HG03460 (cell line): ENCODE results near the gene RIPK4.

Experiments used
- ATAC-seq: cut with Tn5 transposase; IDR thresholded peaks from one replicate; pipeline ENCODE4 v1.9.1; 2021; ENCODE audit not compliant: unreplicated experiment

RIPK4 gene

DNA sequence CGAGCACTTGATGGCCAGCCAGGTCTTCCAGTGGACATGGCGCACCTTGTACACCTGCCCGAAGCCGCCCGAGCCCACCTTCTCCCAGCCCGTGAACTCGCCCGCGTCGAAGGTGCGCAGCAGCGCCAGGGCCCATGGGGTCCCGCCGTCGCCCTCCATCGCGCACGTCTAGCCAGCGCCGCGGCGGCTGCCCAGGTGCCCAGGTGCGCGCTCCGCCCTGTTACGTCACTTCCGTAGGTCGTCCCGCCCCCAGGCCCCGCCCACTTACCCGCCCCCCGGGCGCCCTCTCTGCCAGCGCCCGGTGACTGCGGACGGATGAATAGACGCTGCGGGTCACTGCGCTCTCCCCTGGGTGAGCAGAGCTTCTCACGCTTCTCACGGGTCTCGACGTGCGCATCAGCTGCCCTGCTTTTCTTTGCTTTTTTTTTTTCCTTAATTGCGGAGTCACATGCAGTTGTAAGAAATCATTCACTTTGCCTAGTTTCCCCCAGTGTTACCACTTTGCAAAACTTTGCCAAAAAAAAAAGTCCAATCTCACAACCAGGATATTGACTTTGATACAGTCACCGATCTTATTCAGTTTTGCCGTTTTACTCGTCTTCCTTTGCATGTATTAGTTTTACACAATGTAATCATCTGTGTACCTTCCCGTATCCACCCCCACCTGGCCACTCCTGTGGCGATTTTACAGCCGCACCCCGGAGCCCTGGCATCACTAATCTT is at the start of gene RIPK4:
Gene RIPK4, minus strand, starts transcription at position 170 of the 723 bp plus-strand sequence. Its CDS starts 11 bp downstream, at position 159.
- no peak for ATAC-seq

DNA sequence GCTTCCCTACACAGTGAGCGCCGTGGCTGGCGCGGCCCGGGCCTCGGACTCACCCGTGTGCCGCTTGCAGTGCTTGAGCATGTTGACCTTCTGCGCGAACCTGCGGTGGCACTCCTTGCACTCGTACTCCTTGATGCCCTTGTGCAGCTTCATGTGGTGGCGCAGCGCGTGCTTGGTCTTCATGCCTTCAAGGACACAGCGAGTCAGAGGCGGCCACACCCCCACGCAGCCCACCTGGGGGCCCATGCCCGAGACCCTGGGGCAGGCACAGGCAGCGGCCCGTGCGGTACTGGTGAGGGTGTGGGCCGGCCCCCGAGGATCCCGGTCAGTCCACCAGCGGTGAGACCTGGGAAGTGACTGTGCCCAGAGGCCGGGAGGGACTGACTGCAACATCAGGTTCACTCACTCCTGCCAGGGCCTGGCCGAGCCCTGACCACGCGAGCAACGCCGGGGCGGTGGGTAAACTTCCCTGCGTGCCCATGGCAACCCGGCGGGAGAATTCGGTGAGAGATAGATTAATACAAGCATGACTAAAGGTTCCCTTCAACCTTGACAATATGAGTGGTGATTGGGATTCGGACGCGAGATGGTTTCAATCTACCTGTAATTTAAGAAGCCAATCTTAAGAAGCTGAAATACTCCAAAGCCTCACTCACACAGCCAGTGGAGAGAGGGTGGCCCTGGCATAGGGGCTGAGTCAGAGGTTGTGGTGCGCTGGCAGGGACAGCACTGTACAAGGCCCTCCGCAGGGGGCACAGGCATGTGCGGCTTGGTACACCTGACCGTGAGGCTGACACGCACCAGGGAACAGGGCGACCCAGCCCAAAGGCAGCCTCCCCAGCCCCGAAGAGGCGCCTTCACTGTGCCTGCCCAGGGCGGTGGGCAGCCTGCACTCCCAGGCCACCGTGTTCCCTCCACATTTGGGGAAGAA is 49.1 kb upstream of the RIPK4 start:
- ATAC-seq, result no peak

DNA sequence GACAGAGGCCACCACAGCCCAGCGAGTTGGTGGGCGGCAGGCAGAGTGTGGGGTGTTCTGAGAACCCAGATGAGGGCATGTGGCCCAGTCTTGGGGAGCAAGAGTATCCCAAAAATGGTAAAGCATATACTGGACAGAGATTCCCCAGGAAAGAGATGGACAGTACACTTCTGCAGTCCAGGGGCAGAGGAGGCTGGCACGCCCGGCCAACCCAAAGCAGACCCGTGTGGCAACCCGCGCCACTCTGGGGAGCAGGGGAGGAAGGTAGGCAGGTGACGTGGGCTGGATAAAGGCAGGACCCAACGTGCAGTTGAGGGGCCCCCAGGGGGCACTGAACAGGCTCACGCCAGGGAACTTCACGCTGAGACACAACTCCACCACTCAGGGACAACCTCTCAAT is 46.4 kb upstream of the RIPK4 start:
- no peak for ATAC-seq

DNA sequence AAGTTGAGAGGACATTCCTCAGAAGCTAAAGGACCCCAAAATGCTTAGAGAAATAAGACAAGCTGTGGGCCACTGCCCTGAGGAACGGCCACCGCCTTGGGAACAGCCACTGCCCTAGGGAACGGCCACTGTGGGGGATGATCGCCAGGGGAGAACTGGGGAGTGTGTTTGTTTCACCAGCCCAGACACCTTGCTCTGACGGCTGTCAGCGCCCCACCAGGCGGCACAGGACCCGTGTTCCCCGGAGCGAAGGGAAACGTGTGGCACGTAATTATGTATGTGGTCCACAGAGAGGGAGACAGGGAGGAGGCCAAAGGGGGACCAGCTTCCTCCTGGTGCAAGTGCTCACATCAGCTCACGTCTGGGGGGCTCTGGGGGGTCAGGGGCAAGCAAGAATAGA is 45.8 kb upstream of the RIPK4 start:
- ATAC-seq, result no peak

DNA sequence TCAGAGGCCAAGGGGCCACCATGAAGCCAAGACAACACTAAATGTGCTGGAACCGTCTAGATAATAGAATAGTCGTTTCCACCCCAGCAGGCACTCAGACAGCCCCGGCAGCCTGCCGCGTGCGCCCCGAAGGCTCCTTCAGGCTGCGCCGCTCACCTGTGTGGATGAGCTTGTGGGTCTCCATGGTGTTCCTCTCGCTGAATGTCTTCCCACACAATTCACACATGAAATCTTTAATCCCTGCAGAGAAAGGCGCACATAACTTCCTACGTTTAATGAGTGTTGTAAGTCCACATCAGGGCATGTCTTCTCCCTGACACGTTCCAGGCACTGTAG is 43.7 kb upstream of the RIPK4 start:
- ATAC-seq, result no peak

DNA sequence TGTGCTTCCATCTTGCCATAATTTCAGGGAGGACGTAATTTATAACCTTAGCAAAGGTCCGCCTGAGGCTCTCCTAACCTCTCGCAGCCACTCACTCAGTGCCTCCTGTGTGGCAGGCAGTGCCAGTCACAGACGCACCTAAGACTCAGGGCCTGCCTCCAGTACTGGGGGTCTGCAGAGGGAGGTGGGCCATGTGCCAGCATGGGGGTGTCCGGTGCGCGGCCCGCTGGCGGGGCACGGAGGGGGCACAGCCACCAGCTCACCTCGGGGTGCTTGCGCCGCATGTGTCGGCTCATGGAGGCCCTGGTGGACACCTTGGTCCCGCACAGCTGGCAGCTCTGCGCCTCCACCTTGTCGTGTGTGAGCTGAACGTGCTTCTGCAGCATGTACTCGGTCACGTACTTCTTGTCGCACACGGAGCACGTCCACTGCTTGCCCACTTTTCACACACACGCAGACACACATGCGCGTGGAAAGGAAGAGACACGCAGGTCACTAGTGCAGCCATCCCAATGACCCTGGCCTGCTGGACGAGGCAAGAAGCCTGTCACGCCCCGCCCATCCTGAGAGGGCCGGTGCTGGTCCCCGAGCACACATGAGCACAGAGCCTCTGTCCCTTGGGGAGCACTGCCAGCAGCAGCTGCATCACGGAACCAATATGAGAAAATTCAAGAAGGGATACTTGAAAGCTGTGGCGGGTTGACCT is 43.2 kb upstream of the RIPK4 start:
- ATAC-seq, result no peak

DNA sequence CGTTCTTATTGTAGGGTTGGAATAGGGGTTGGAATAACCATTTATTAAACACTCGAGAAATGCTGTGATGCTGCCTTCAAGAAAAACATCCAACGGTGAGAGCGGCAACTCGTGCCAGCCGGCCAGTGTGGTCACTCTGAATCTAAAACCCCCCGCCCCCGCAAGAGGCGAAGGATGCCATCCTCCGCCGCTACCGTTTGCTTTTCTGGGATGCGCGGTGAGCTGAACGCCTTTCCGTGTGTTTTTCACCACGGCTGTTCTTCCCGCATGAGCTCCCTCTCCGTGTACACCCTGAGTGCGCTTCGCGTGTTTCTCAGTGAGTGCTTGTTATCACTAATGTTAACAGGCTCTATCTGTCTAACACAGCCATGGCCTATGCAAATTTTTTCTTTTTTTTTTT is 42.0 kb upstream of the RIPK4 start:
- ATAC-seq, result no peak

DNA sequence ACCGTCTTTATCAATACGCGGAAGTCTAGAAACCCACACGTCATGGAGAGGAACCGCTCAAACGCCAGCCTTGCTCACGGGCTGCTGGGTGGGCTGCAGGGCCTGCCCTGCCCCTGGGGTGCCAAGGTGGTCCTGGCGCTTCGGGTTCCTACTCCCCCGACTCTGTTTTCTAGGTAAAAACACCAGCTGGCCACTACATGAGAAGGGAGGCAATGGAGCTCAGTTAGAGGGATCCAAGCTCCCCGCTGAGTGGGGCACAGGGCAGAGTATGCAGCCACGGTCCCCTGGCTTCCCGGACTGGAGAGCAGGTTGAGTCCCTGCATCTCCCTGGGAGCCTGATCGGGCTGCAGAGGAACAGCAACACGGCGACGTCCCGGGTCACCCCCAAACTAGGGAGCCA is 41.2 kb upstream of the RIPK4 start:
- ATAC-seq, result no peak

DNA sequence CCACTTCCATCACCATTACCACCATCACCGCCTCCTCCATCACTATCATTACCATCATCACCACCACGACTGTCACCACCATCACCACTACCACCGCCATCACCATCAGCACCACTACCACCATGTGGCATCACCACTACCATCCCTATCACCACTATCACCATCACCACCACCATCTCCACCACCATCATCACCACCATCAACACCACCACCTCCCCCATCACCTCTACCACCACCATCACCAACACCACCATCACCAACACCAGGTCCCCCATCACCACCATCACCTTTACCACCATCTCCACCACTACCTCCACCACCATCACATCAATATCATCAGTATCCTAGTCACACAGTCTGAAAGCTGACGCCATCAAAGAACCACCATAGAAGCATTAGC is 39.9 kb upstream of the RIPK4 start:
- ATAC-seq, result no peak

DNA sequence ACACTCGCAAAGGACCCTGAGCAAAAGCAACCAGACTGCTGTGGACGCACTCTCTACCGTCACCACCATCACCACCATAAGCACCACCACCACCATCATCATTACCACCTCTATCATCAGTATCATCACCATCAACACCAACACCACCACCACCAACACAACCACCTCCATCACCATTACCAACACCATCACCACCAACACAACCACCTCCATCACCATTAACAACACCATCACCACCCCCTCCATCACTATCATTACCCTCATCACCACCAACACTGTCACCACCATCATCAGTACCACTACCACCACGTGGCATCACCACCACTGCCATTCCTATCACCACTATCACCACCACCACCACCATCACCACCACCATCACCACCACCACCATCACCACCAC is 38.8 kb upstream of the RIPK4 start:
- no peak for ATAC-seq

DNA sequence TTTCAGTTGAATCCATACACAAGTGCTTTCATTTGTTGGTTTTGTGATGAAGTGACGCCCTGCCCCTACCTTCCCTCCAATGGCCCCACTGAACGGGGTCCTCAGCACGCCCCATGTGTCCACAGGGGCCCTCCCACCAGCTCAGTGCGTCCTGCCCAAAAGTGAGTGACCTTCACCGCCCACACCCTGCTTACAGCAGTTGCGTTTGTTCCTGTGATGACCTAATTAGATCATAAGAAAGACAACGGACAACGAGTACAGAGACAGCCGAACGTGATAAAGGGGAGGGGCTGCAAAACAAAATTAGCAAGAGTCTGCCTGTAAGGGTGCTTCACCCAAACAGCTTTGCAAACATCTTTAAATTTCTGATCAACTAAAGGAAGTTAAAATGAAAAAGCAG is 38.2 kb upstream of the RIPK4 start:
- no peak for ATAC-seq

DNA sequence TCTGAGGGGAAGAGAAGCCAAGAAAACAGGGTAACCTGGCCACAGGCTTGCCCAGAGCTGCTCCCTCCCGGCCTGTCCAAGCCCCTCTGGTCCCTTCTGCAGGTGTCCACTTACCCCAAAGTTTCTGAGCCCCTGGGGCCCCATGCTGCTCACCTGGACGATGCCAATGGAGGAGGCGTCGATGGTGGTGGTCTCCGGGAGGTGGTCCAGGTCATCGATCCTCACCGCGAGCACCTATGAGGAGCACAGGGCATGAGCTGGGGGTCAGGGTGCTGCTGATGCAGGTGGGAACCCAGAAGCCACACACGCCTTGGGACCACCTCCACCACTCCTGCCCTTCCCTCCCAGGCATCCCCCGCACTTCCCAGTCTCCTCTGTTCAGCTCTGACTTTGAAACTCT is 37.5 kb upstream of the RIPK4 start:
- ATAC-seq, result no peak

DNA sequence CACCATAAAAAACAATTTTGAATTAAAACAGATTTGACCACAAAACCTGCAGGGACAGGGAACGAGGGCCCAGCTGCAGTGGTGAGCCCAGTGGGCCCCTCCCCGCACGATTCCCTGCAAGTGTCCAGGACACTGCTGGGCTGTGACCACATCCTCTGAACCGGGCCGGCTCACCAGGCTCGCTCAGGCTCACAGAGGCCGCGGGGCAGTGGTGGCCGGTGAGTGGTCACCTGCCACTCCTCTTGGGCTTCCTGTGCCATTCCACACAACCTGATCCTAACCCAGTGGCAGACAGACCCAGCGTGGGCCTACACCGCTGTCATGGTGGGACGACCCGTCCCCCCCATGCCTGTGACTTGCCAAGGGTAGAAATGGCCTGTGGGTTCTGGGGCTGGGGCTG is 36.5 kb upstream of the RIPK4 start:
- ATAC-seq, result no peak

DNA sequence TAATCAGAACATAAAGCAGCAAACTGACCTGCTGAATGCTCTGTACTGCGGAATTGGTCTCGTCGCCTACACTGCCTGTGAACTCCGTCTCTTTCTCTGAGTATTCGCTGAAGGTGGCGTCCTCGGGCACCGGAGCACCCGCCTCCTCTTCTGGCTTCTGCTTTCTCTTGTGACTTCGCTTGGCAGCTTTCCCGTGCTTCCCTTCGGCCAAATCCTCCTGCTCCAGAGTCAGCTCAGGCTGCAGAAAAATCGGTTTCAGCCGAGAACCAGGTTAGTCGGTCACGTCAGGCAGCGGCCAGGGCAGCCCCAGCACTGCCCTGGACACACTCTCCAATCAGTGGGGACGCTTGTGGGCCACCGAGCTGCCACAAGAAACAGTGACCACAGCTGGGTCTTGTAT is 35.8 kb upstream of the RIPK4 start:
- ATAC-seq, result no peak

DNA sequence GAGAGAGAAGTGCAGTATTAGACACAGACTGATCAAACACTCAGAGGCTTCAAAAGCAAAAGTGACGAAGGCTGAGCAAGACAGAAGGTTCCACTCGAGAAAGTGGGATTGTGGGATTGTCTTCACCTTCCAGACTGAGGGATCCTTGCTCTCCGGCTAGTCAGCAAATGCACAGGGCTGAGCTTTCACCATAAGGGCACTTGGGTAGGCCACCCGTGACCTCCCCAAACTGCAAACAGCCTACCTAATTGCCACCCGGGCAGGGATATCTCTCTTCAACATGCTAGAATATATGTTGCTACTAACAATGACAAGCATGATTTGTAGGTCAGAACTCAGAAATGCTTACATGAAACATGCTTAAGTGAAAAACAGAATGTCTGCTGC is 35.3 kb upstream of the RIPK4 start:
- ATAC-seq, result no peak

DNA sequence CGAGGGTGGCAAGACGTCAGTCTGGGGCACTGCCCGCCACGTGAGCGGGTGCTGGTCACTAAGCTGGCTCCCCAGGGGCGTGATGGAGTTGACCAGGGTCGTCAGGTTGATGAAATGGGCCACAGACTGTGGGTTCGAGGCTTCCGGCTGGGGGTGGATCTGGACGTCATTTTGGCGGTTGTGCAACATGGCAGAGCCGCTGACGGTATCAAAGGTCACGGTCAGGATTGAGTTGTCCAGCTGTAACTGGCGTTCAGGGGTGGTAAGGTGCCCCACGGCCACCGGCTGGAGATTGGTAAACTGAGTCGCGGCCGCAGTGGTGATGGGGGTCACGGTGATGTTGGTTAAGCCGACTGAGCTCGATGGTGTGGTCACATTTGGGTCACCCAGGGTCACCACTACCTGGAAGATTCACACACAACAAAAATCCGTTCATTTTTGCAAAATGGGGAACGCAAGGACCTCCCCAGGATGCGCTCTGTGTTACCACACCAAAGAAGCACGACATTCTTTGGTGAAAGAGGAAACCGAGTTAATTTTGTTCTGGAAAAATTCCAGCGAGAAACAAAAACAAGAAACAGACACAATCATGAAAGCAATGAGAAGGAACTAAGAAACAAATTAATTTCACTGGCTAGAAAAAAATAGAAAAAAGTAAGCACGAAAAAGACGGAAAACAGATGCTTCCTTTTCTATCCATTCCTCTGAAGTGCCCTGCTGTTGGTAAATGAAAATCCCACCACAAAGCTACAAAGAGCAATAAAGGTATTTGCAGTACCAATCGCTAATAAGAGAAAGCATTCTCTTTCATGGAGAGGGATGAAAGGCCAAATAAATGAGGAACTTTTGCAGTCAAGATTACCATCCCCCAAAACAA is 34.7 kb upstream of the RIPK4 start:
- ATAC-seq, result no peak

DNA sequence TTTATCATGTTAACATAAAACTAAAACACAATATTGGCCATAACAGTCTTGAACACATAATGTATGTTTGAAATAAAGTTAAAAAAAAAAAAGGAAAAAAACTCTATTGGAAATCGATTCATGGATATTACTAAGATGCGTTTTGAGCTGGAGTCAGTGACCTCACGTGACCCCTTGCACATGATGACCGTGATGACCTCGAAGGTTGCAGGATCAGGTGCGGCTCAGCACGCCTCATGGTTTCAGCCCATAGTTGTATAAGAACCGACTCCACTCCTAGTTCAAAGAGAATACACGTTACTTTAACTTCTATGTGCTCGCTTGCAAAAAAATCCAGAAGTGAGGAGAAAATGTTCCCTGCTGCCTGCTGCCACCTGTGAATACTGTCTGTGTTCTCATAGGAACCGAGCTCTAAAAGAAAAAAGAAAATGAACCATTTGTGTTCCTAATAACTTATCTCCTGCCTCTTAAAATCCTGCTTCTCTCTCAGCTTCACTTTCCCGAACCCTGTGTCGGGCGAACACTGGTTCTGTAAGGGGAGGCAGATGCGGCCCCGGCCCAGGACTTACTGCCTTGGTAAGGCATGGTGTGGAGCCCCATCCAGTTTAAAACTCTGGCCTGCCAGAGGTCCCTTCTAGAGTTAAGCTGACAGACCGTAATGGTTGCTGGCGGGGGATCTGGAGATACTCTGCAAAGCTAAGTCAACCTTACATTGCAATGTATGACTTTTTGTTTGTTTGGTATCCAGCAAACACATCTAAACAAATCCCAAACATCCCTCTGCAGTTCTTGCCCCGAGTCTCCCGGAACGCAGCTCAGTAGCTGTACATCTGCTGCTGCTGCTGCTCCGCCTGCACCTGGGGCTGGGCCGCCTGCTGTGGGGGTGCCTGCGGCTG is 33.8 kb upstream of the RIPK4 start:
- no peak for ATAC-seq

DNA sequence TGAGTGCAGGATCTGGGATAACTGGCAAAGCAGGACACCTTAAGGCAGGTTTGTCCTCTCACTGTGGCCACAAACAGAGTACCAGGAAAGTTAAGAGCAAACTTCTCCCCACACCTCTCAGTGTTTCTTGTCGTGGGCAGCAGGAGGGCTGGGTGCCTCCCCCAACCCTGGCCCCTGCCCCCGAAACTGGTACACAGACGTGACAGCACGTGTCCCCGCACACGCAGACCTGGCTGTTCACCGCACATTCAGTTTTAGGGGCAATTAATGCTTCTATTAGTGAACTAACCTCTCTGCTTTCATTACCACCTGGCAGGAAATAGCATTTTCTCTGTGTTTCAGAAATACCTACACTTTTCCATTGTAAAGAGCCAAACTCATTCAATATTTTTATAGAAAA is 32.9 kb upstream of the RIPK4 start:
- ATAC-seq, result no peak

DNA sequence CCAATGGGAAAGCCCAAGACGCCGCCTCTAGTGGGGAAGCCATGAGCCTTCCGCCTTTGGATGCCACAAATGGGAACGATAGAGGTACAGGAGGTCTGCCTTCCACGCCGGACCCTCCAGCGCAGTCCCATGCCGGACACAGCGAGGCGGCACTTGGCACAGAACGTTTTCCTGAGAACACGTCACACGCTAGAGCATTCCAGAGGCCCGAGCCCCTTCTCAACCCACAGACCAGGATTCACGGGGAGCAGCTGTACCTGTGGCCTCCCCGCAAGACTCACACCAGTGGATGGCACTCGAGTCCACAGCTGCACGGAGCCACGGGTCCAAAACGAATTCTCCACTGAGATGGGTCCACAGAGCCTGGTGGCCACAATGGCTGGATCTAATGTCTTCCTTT is 31.5 kb upstream of the RIPK4 start:
- no peak for ATAC-seq
